ENCODE data around the gene AP3D1. TPM values are rescaled to one million over a fixed set of nuclear protein-coding genes. Genes with fewer than 3 reads are reported as not detected.

The AP3D1 gene
- total and polyA plus RNA-seq, 9 of the 15 experiments (the other 6 are each of a cell fraction or from before 2014, with no cell fraction given), result 1.2 to 86.1 (median 35.9) TPM

GRCh38 chr19:2122251-2122650, 29.1 kb downstream of the AP3D1 start:
- no peak for FAIRE-seq
- Histone ChIP-seq H3K9me1 (ENCODE audit: control insufficient read depth, insufficient read depth, low read length) (no peaks in the 10 kb centered on the region), H3K36me3 (ENCODE audit: control insufficient read depth, insufficient read depth, low read length) (peaks cover 93% of the 10 kb centered on the region; the same call in 2 of the 3 replicates), H3K27ac (ENCODE audit: extremely low read depth, low read depth, low read length) (no peak overlapping the region), H3K9me3 (replicated peaks; ENCODE audit: control insufficient read depth, insufficient read depth, low read depth, low read length) (no peaks in the 10 kb centered on the region), H3K4me2 (ENCODE audit: insufficient read depth, low read length) (no peak overlapping the region), H3K4me1 (replicated peaks in 1 of 2; ENCODE audit: control insufficient read depth in 2 of 2, insufficient read depth in 2 of 2, low read length in 2 of 2) (peaks cover 0 to 23% of the 10 kb centered on the region in 2 experiments; a peak in 1 of 5 replicates), H3K9ac (ENCODE audit: insufficient read depth in 1 of 2, low read depth in 2 of 2, low read length in 2 of 2) (0 out of 4 replicates have a peak overlapping the region, but pooled peaks of 1 of the 2 experiments have one; percentile 35), H4K20me1 (replicated peaks; ENCODE audit: control insufficient read depth, insufficient read depth, low read length) (peaks cover 4% of the 10 kb centered on the region; the same call in 1 of the 2 replicates), H3K4me3 (no peak overlapping the region), H3K27me3 (ENCODE audit: control insufficient read depth in 2 of 2, insufficient read depth in 2 of 2, low read length in 2 of 2) (no peaks in the 10 kb centered on the region; a peak in 1 of 5 replicates), H3K79me2 (ENCODE audit: control insufficient read depth, insufficient read depth, low read length) (no peaks in the 10 kb centered on the region), H2AFZ (ENCODE audit: low read depth, low read length) (no peak overlapping the region)
- 89% methylated on average over 15 of the region's 15 CpGs for WGBS (ENCODE audit: insufficient coverage, low coverage, missing lambda C conversion rate)
- ATAC-seq, result no peak
- no peak for TF ChIP-seq ZNF239 (CRISPR knock-in tag; IDR thresholded peaks at IDR 0.05)
- no peak for TF ChIP-seq ZKSCAN3 (CRISPR knock-in tag; IDR thresholded peaks at IDR 0.05)
- TF ChIP-seq HMG20A (CRISPR knock-in tag; conservative IDR thresholded peaks at IDR 0.05), result no peak
- TF ChIP-seq THRB (CRISPR knock-in tag; conservative IDR thresholded peaks at IDR 0.05), result no peak
- TF ChIP-seq BCL6 (CRISPR knock-in tag; IDR thresholded peaks at IDR 0.05), result no peak
- TF ChIP-seq ETV6 (IDR thresholded peaks at IDR 0.05; ENCODE audit: borderline replicate concordance in 1 of 2, low read depth in 2 of 2, low read length in 1 of 2), result no peak
- TF ChIP-seq ETV6 (CRISPR knock-in tag; IDR thresholded peaks at IDR 0.05; ENCODE audit: borderline replicate concordance), result no peak
- TF ChIP-seq ZNF639 (CRISPR knock-in tag; conservative IDR thresholded peaks at IDR 0.05 in 1 of 2, IDR thresholded peaks at IDR 0.05 in 1 of 2), result no peak
- TF ChIP-seq HIVEP1 (CRISPR knock-in tag; IDR thresholded peaks at IDR 0.05), result no peak
- TF ChIP-seq ZNF449 (CRISPR knock-in tag; IDR thresholded peaks at IDR 0.05), result no peak
- intact Hi-C loops (cut with micrococcal nuclease) (no loop called here), in situ Hi-C loops (cut with MboI) (no loop called here)
- CTCF ChIA-PET (ENCODE audit: low intra/inter-chr PET ratio), result no interaction called here
- no TSS peak for BruUV-seq (replicated peaks)
- POLR2A ChIA-PET, result no interaction called here
- no peak for DNase-seq (ENCODE audit: extremely low read depth in 1 of 4, low spot score in 3 of 4)
